SU-DHL-6 (cell line): ENCODE results near the gene CERS1.

Experiments
- CTCF ChIP-seq: fragments of 200-600 bp; sonication (generic); IDR thresholded peaks from one replicate; pipeline ENCODE4 v1.5.1; 2017; ENCODE audit warnings: antibody characterized with exemption, mild to moderate bottlenecking, low read length, moderate library complexity; ENCODE audit not compliant: insufficient read depth, poor library complexity, severe bottlenecking
- EZH2phosphoT487 ChIP-seq: fragments of 200-600 bp; sonication (generic), shearing (Covaris generic); conservative IDR thresholded peaks from 2 replicates; pipeline ENCODE4 v1.6.1; 2018; ENCODE audit warnings: mild to moderate bottlenecking, antibody characterized with exemption, low read length, moderate library complexity, mixed read lengths

- TF ChIP-seq EZH2phosphoT487 (no peak), CTCF (no peak)
Observed at GRCh38 chr19:18875726-18876125, 20.2 kb downstream of the CERS1 start.
